Right ventricle myocardium inferior (tissue), 1 donor: ENCODE results near the gene CLINT1. TPM values are rescaled to one million over a fixed set of nuclear protein-coding genes. Genes with fewer than 3 reads are reported as not detected.

Source experiments
- ATAC-seq: fragments of 200-7000 bp; cut with Tn5 transposase; one replicate; pipeline ENCODE4 v1.9.1; 2020; ENCODE audit warnings: mild to moderate bottlenecking, moderate library complexity
- DNase-seq: peaks from one replicate; pipeline ENCODE4 v3.0.0; 2021; ENCODE audit errors: missing footprints
- intact Hi-C: fragments of 100-400 bp; cut with DNase I; formaldehyde crosslinking; loops from one replicate; pipeline ENCODE4 v1.11.0; 2022
- total RNA-seq: library from RNA; stranded (reverse); fragmentation: NEBNext Ultra II Directional; extraction: Animal tissue kit (Norgen Biotek cat#: 25700); gene quantifications from one replicate; pipeline ENCODE4 v1.2.1, GENCODE V29; 2021
- donor health status: DM: no; HTN: yes; CAD: no; lungs with severe emphysema.

Gene CLINT1
- total RNA-seq, 1 donor from 2014 or later = 56.5 TPM

GRCh38 chr5:157828105-157828943 is 30.6 kb downstream of the CLINT1 start:
- no peak for ATAC-seq
- DNase-seq = no peak
- intact Hi-C loops = no loop called here

GRCh38 chr5:157827423-157827822 is 31.5 kb downstream of the CLINT1 start:
- intact Hi-C loops = no loop called here
- DNase-seq (no peak), ATAC-seq (no peak)

GRCh38 chr5:157823655-157824054 is 35.3 kb downstream of the CLINT1 start:
- intact Hi-C loops = no loop called here
- ATAC-seq (no peak), DNase-seq (no peak)

- DNase-seq (no peak), ATAC-seq (no peak)
- intact Hi-C loops = loop anchor here (2.0 kb wide), 3 partner anchors 37 to 173 kb away; partner anchors contain the start of gene CLINT1
Measured at GRCh38 chr5:157821822-157822622, 36.9 kb downstream of the CLINT1 start.

GRCh38 chr5:157821405-157821804 is 37.5 kb downstream of the CLINT1 start:
- intact Hi-C loops = loop anchor here (2.0 kb wide), 3 partner anchors 37 to 173 kb away; partner anchors contain the start of gene CLINT1
- DNase-seq (no peak), ATAC-seq (no peak)

GRCh38 chr5:157820593-157821252 is 38.2 kb downstream of the CLINT1 start:
- DNase-seq (no peak), ATAC-seq (no peak)
- intact Hi-C loops = loop anchor here (2.0 kb wide), 3 partner anchors 38 to 174 kb away; partner anchors contain the start of gene CLINT1

- DNase-seq = no peak
- intact Hi-C loops = loop anchor here (2.0 kb wide), 3 partner anchors 39 to 175 kb away; partner anchors contain the start of gene CLINT1
- ATAC-seq = no peak
Measured at GRCh38 chr5:157819502-157820115, 39.3 kb downstream of the CLINT1 start.

- DNase-seq = no peak
- intact Hi-C loops = no loop called here
- ATAC-seq = no peak
Measured at GRCh38 chr5:157818368-157818767, 40.6 kb downstream of the CLINT1 start.

- ATAC-seq = no peak
- no peak for DNase-seq
- intact Hi-C loops = no loop called here
Measured at GRCh38 chr5:157817928-157818327, 41.0 kb downstream of the CLINT1 start.

GRCh38 chr5:157817387-157817702 is 41.6 kb downstream of the CLINT1 start:
- no peak for DNase-seq
- no peak for ATAC-seq
- intact Hi-C loops = no loop called here

GRCh38 chr5:157816682-157817386 is 42.1 kb downstream of the CLINT1 start:
- ATAC-seq = no peak
- DNase-seq = no peak
- intact Hi-C loops = no loop called here

- DNase-seq (no peak), ATAC-seq (no peak)
- intact Hi-C loops = no loop called here
Measured at GRCh38 chr5:157812086-157812485, 46.9 kb downstream of the CLINT1 start.

- intact Hi-C loops = no loop called here
- no peak for ATAC-seq
- no peak for DNase-seq
Measured at GRCh38 chr5:157808043-157808442, 50.9 kb downstream of the CLINT1 start.

GRCh38 chr5:157802736-157803135 is 56.2 kb downstream of the CLINT1 start:
- DNase-seq (no peak), ATAC-seq (no peak)
- intact Hi-C loops = no loop called here

GRCh38 chr5:157800137-157800536 is 58.8 kb downstream of the CLINT1 start:
- ATAC-seq (no peak), DNase-seq (no peak)
- intact Hi-C loops = no loop called here

GRCh38 chr5:157799578-157799977 is 59.4 kb downstream of the CLINT1 start:
- intact Hi-C loops = no loop called here
- ATAC-seq = no peak
- DNase-seq = no peak

- DNase-seq (no peak), ATAC-seq (no peak)
- intact Hi-C loops = no loop called here
Measured at GRCh38 chr5:157793301-157793700, 65.6 kb downstream of the CLINT1 start.

- DNase-seq (no peak), ATAC-seq (no peak)
- intact Hi-C loops = no loop called here
Measured at GRCh38 chr5:157785801-157786200, 73.1 kb downstream of the CLINT1 start.
